GM21367 (cell line): ENCODE data around the gene IQCM.
"Not testable (repeated sequence)": the region's sequence is repeated elsewhere in the genome, so short reads cannot be mapped to it uniquely, and the experiment has no call there.

Experiments
- ATAC-seq: cut with Tn5 transposase; IDR thresholded peaks from one replicate; pipeline ENCODE4 v1.9.1; 2021; ENCODE audit not compliant: unreplicated experiment

The IQCM gene

GRCh38 chr4:149595500-149595899, 220.1 kb downstream of the IQCM start:
- no peak for ATAC-seq

GRCh38 chr4:149589826-149590225, 225.8 kb downstream of the IQCM start:
- ATAC-seq: no peak

- ATAC-seq: no peak
Observed at GRCh38 chr4:149584722-149585121, 230.9 kb downstream of the IQCM start.

GRCh38 chr4:149574971-149575370, 240.7 kb downstream of the IQCM start:
- no peak for ATAC-seq

GRCh38 chr4:149572716-149573115, 242.9 kb downstream of the IQCM start:
- ATAC-seq: no peak

GRCh38 chr4:149555799-149556198, 259.8 kb downstream of the IQCM start:
- no peak for ATAC-seq

- ATAC-seq: no peak
Observed at GRCh38 chr4:149555146-149555545, 260.5 kb downstream of the IQCM start.

- no peak for ATAC-seq
Observed at GRCh38 chr4:149553959-149554520, 261.6 kb downstream of the IQCM start.

GRCh38 chr4:149552601-149553000, 263.0 kb downstream of the IQCM start:
- no peak for ATAC-seq

GRCh38 chr4:149549911-149550310, 265.7 kb downstream of the IQCM start:
- no peak for ATAC-seq

GRCh38 chr4:149534779-149535178, 280.9 kb downstream of the IQCM start:
- no peak for ATAC-seq

- ATAC-seq: no peak
Observed at GRCh38 chr4:149531861-149532260, 283.8 kb downstream of the IQCM start.

- no peak for ATAC-seq
Observed at GRCh38 chr4:149523039-149523438, 292.6 kb downstream of the IQCM start.

- no peak for ATAC-seq
Observed at GRCh38 chr4:149521611-149522425, 293.8 kb downstream of the IQCM start.

- ATAC-seq: no peak
Observed at GRCh38 chr4:149518471-149518870, 297.2 kb downstream of the IQCM start.

- ATAC-seq: no peak
Observed at GRCh38 chr4:149513081-149513480, 302.6 kb downstream of the IQCM start.

GRCh38 chr4:149512501-149512900, 303.1 kb downstream of the IQCM start:
- no peak for ATAC-seq

GRCh38 chr4:149511558-149512298, 303.9 kb downstream of the IQCM start:
- no peak for ATAC-seq

GRCh38 chr4:149507309-149507708, 308.3 kb downstream of the IQCM start:
- not testable (repeated sequence) for ATAC-seq

GRCh38 chr4:149500806-149501205, 314.8 kb downstream of the IQCM start:
- no peak for ATAC-seq

- ATAC-seq: no peak
Observed at GRCh38 chr4:149499726-149500125, 315.9 kb downstream of the IQCM start.

GRCh38 chr4:149498246-149498645, 317.4 kb downstream of the IQCM start:
- ATAC-seq: no peak
